ENCODE measurements around the gene WFS1.

WFS1 gene

DNA sequence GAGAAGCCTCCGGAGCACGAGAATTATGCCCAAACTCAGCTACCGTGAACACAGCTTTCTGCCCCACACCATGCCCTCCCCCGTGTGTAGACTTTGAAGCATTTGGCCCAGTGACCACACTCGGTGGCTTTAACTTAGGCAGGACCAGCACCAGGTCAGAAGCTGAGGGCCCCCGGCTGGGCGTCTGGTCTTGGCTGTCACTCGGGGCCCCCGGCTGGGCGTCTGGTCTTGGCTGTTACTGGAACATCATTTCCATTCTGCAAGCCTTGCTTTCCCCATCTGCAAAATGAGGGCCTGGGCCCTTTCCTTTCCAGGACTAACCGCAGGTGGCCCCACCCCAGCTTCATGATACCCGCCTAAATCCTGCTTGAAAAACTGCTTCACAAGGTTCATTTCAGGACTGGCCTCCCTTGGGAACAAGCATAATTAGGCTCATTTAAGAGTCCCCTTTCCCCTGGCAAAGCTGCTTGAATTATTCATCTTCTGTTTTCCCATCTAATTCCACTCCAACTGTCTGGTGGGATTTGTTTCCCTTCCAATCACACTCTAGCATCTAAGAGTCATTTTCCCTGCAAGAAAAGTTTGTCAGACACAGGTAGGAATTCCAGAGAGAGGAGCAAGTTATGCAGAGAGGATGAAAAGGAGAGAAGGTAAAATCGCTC, 82.5 kb downstream of the WFS1 start:
- no peak for DNase-seq (ENCODE audit: low read depth in 1 of 2, low spot score in 1 of 2)

Data from stimulated activated CD4-positive, alpha-beta T cell treated with anti-CD3 and anti-CD28 coated beads, Interleukin-15, amount 100 ng/mL, for 1 hour (primary cell).